HCT116 (cell line): ENCODE results near the gene OR4E2. TPM values are rescaled to one million over a fixed set of nuclear protein-coding genes. Genes with fewer than 3 reads are reported as not detected.

Source experiments
- ATAC-seq: fragments of 200-7000 bp; cut with Tn5 transposase; 2 replicates; pipeline ENCODE4 v1.9.1; 2020; ENCODE audit warnings: mild to moderate bottlenecking, moderate library complexity
- BruUV-seq: library from RNA; stranded (reverse); fragments of 400-500 nt; replicated peaks from 2 replicates; lab custom pipeline; 2021; lab: Mats Ljungman, UMichigan
- CTCF ChIA-PET: fragments of 300-600 bp; sonication (Branson Sonifier 250); formaldehyde crosslinking; loops from one replicate; lab custom pipeline; 2021; ENCODE audit warnings: antibody characterized with exemption; lab: Charles Lee
- POLR2A ChIA-PET: fragments of 300-600, 350-600 bp; sonication (Branson Sonifier 250); formaldehyde crosslinking; loops from one replicate; lab custom pipeline; 2021; ENCODE audit warnings: antibody characterized with exemption; lab: Charles Lee
- RAD21 ChIA-PET, 2 experiments: fragments of 300-600 bp; sonication (Branson Sonifier 250); formaldehyde crosslinking; loops; one replicate each; lab custom pipeline; 2023; ENCODE audit warnings: low total read pairs in 2 of 2; ENCODE audit not compliant: uncharacterized antibody in 2 of 2, unreplicated experiment in 2 of 2, low non-redundant PET in 1 of 2; lab: Charles Lee
- DNase-seq: peaks from one replicate; pipeline ENCODE4 v3.0.0-alpha.2; 2010; ENCODE audit warnings: low read depth, low spot score
- H2AFZ ChIP-seq: fragments of 200-600 bp; shearing (Covaris generic), sonication (generic); 2 replicates; pipeline ENCODE4 v1.6.1; 2017; ENCODE audit warnings: low read depth, mixed run types, mixed read lengths, antibody characterized with exemption, low read length; ENCODE audit not compliant: poor library complexity, severe bottlenecking
- H3K27ac ChIP-seq: 2 replicates; pipeline ENCODE4 v1.5.1; 2012; ENCODE audit warnings: low read depth, low read length
- H3K27me3 ChIP-seq: fragments of 200-600 bp; sonication (generic); 2 replicates; pipeline ENCODE4 v1.6.1; 2016; ENCODE audit warnings: mixed run types, low read length, mixed read lengths; ENCODE audit not compliant: insufficient read depth
- H3K36me3 ChIP-seq, 2 experiments: fragments of 200-500 bp in 1 of 2; fragments of 200-600 bp in 1 of 2; sonication (Bioruptor generic) in 1 of 2; sonication (generic) in 1 of 2; 2 replicates each; pipeline versions ENCODE4 v1.5.1 to v1.6.1; 2014 to 2016; ENCODE audit warnings: low read length in 2 of 2, inconsistent platforms in 1 of 2, mixed read lengths in 1 of 2, mixed run types in 1 of 2; ENCODE audit not compliant: insufficient read depth in 2 of 2, control insufficient read depth in 1 of 2
- H3K4me1 ChIP-seq, 2 experiments: fragments of 200-600 bp in 1 of 2; sonication (generic) in 1 of 2; 2 replicates each; pipeline versions ENCODE4 v1.5.1 to v1.6.1; 2012 to 2017; ENCODE audit warnings: low read length in 2 of 2, inconsistent platforms in 1 of 2, mild to moderate bottlenecking in 1 of 2, mixed read lengths in 1 of 2, mixed run types in 1 of 2, moderate library complexity in 1 of 2; ENCODE audit not compliant: insufficient read depth in 2 of 2, control insufficient read depth in 1 of 2
- H3K4me2 ChIP-seq: fragments of 200-600 bp; sonication (generic); 2 replicates; pipeline ENCODE4 v1.6.1; 2017; ENCODE audit warnings: mixed run types, low read length, mixed read lengths
- H3K4me3 ChIP-seq, 2 experiments: fragments of 200-600 bp in 1 of 2; sonication (generic) in 1 of 2; replicated peaks in 1 of 2; 2 replicates each; pipeline ENCODE4 v1.5.1; 2011 to 2016; ENCODE audit warnings: low read length in 2 of 2, control low read depth in 1 of 2, low read depth in 1 of 2, mild to moderate bottlenecking in 1 of 2, mixed read lengths in 1 of 2, mixed run types in 1 of 2
- H3K79me2 ChIP-seq: fragments of 200-600 bp; sonication (generic); 2 replicates; pipeline ENCODE4 v1.6.1; 2017; ENCODE audit warnings: mild to moderate bottlenecking, mixed run types, low read length, moderate library complexity, mixed read lengths; ENCODE audit not compliant: insufficient read depth
- H3K9ac ChIP-seq: fragments of 200-600 bp; sonication (generic); 2 replicates; pipeline ENCODE4 v1.6.1; 2016; ENCODE audit warnings: low read length, mixed read lengths
- H3K9me2 ChIP-seq: fragments of 200-600 bp; sonication (generic), shearing (Covaris generic); 2 replicates; pipeline ENCODE4 v1.6.1; 2017; ENCODE audit warnings: mixed run types, mild to moderate bottlenecking, moderate library complexity; ENCODE audit not compliant: insufficient read depth
- H3K9me3 ChIP-seq, 2 experiments: fragments of 200-500 bp in 1 of 2; fragments of 200-600 bp in 1 of 2; sonication (Bioruptor generic) in 1 of 2; sonication (generic) in 1 of 2; 2 replicates each; pipeline ENCODE4 v1.6.1; 2014 to 2017; ENCODE audit warnings: low read length in 2 of 2, mixed read lengths in 2 of 2, inconsistent platforms in 1 of 2, low read depth in 1 of 2, mild to moderate bottlenecking in 1 of 2, mixed run types in 1 of 2, moderate library complexity in 1 of 2; ENCODE audit not compliant: control insufficient read depth in 1 of 2, insufficient read depth in 1 of 2
- H4K20me1 ChIP-seq: fragments of 200-600 bp; sonication (generic), shearing (Covaris generic); 2 replicates; pipeline ENCODE4 v1.6.1; 2017; ENCODE audit warnings: mixed run types, mild to moderate bottlenecking, moderate library complexity; ENCODE audit not compliant: insufficient read depth
- CBX3 ChIP-seq: IDR thresholded peaks from 2 replicates; pipeline ENCODE4 v1.6.1; 2012; ENCODE audit warnings: low read depth
- EZH2 ChIP-seq: fragments of 200-600 bp; sonication (generic); IDR thresholded peaks from 2 replicates; pipeline ENCODE4 v1.6.1; 2017; ENCODE audit warnings: antibody characterized with exemption, mixed run types
- EZH2phosphoT487 ChIP-seq: fragments of 200-600 bp; IDR thresholded peaks from 2 replicates; pipeline ENCODE4 v1.6.1; 2018; ENCODE audit warnings: antibody characterized with exemption, borderline replicate concordance
- POLR2A ChIP-seq: IDR thresholded peaks from 2 replicates; pipeline ENCODE4 v1.7.0; 2011; ENCODE audit warnings: borderline replicate concordance; ENCODE audit not compliant: insufficient read depth, insufficient read length; ENCODE audit errors: extremely low read depth
- RAD21 ChIP-seq: IDR thresholded peaks from 2 replicates; pipeline ENCODE4 v1.6.1; 2012; ENCODE audit warnings: low read depth, mild to moderate bottlenecking
- SIN3A ChIP-seq: IDR thresholded peaks from 2 replicates; pipeline ENCODE4 v1.6.1; 2012; ENCODE audit warnings: low read depth
- SP1 ChIP-seq: IDR thresholded peaks from 2 replicates; pipeline ENCODE4 v1.6.1; 2012; ENCODE audit warnings: low read depth
- TCF7L2 ChIP-seq: IDR thresholded peaks from 2 replicates; pipeline ENCODE4 v1.7.0; 2011; ENCODE audit warnings: borderline replicate concordance, inconsistent platforms; ENCODE audit not compliant: insufficient read depth, insufficient read length; ENCODE audit errors: extremely low read depth
- YY1 ChIP-seq: IDR thresholded peaks from 2 replicates; pipeline ENCODE4 v1.6.1; 2011; ENCODE audit warnings: low read length, low read depth, moderate library complexity, mild to moderate bottlenecking; ENCODE audit not compliant: insufficient replicate concordance; ENCODE audit errors: extremely low read depth
- ZNF274 ChIP-seq: fragments of 200-500 bp; sonication (Bioruptor generic); IDR thresholded peaks from 2 replicates; pipeline ENCODE4 v1.6.1; 2014; ENCODE audit warnings: mild to moderate bottlenecking, low read depth, low read length, inconsistent platforms
- intact Hi-C: fragments of 100-400 bp; cut with micrococcal nuclease; formaldehyde crosslinking; loops from 2 replicates; pipeline ENCODE4 v1.10.0; 2022
- total RNA-seq: library from RNA; stranded (reverse); gene quantifications from one replicate; pipeline ENCODE4 v1.2.1, GENCODE V29; 2021; ENCODE audit not compliant: unreplicated experiment
- TF ChIP-seq, protein P1 (sequence below): IDR thresholded peaks from 2 replicates; pipeline ENCODE4 v1.6.1; 2011; ENCODE audit warnings: mild to moderate bottlenecking, low read length, moderate library complexity; ENCODE audit not compliant: insufficient replicate concordance; ENCODE audit errors: extremely low read depth
- TF ChIP-seq, protein P2 (sequence below): IDR thresholded peaks from 2 replicates; pipeline ENCODE4 v1.6.1; 2012
- TF ChIP-seq, protein P3 (sequence below): IDR thresholded peaks from 2 replicates; pipeline ENCODE4 v1.6.1; 2012; ENCODE audit warnings: low read depth
- TF ChIP-seq, protein P4 (sequence below), 3 experiments: fragments of 200-600 bp in 1 of 3; sonication (generic) in 1 of 3; IDR thresholded peaks in 2 of 3; conservative IDR thresholded peaks in 1 of 3; 2 replicates each; pipeline ENCODE4 v1.5.1; 2012 to 2017; ENCODE audit warnings: low read depth in 2 of 3, low read length in 2 of 3, antibody characterized with exemption in 1 of 3, borderline replicate concordance in 1 of 3, control low read depth in 1 of 3, mild to moderate bottlenecking in 1 of 3, mixed read lengths in 1 of 3, mixed run types in 1 of 3, moderate library complexity in 1 of 3; ENCODE audit not compliant: insufficient read depth in 1 of 3

The OR4E2 gene
- total RNA-seq, 1 experiment from 2014 or later = not detected

DNA sequence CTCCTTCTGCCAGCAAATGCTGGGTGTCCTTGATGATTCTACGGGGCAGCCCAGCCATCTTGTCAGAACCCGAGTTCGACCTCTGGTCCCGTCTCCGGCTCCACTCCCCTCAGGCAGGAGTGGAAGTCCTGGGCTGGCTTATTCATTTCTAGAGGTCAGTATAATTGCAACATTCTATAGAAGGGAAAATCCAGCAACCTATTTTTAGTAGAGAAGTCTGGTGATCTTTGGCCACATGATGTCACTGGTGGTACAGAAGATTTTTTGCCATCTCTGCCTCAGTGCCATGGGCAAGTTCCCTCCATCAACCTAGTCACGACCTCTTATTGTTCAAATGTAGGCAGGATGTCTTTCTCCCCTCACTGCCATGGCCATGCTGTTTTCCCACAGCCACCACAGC, 41.3 kb upstream of the OR4E2 start:
- no peaks in the 10 kb centered on the region for H3K79me2 ChIP-seq
- H4K20me1 ChIP-seq = no peaks in the 10 kb centered on the region
- H3K4me3 ChIP-seq = no peak overlapping the region
- H3K36me3 ChIP-seq = no peaks in the 10 kb centered on the region
- ATAC-seq = no peak
- no peak overlapping the region for H2AFZ ChIP-seq
- BruUV-seq = no TSS peak
- intact Hi-C loops = no loop called here
- no peak for DNase-seq
- POLR2A ChIA-PET = no interaction called here
- H3K27me3 ChIP-seq = peaks cover 18% of the 10 kb centered on the region
- no peak overlapping the region for H3K27ac ChIP-seq
- CTCF ChIA-PET = no interaction called here
- RAD21 ChIA-PET = no interaction called here
- H3K4me2 ChIP-seq = no peak overlapping the region
- H3K4me1 ChIP-seq = no peaks in the 10 kb centered on the region
- TF ChIP-seq, protein P1, sequence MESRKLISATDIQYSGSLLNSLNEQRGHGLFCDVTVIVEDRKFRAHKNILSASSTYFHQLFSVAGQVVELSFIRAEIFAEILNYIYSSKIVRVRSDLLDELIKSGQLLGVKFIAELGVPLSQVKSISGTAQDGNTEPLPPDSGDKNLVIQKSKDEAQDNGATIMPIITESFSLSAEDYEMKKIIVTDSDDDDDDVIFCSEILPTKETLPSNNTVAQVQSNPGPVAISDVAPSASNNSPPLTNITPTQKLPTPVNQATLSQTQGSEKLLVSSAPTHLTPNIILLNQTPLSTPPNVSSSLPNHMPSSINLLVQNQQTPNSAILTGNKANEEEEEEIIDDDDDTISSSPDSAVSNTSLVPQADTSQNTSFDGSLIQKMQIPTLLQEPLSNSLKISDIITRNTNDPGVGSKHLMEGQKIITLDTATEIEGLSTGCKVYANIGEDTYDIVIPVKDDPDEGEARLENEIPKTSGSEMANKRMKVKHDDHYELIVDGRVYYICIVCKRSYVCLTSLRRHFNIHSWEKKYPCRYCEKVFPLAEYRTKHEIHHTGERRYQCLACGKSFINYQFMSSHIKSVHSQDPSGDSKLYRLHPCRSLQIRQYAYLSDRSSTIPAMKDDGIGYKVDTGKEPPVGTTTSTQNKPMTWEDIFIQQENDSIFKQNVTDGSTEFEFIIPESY = no peak
- TF ChIP-seq POLR2A (no peak), SIN3A (no peak), EZH2phosphoT487 (no peak), ZNF274 (no peak), EZH2 (no peak), RAD21 (no peak), SP1 (no peak), TCF7L2 (no peak), CBX3 (no peak), YY1 (no peak)
- TF ChIP-seq, protein P2, sequence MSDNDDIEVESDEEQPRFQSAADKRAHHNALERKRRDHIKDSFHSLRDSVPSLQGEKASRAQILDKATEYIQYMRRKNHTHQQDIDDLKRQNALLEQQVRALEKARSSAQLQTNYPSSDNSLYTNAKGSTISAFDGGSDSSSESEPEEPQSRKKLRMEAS = no peak
- TF ChIP-seq, protein P3, sequence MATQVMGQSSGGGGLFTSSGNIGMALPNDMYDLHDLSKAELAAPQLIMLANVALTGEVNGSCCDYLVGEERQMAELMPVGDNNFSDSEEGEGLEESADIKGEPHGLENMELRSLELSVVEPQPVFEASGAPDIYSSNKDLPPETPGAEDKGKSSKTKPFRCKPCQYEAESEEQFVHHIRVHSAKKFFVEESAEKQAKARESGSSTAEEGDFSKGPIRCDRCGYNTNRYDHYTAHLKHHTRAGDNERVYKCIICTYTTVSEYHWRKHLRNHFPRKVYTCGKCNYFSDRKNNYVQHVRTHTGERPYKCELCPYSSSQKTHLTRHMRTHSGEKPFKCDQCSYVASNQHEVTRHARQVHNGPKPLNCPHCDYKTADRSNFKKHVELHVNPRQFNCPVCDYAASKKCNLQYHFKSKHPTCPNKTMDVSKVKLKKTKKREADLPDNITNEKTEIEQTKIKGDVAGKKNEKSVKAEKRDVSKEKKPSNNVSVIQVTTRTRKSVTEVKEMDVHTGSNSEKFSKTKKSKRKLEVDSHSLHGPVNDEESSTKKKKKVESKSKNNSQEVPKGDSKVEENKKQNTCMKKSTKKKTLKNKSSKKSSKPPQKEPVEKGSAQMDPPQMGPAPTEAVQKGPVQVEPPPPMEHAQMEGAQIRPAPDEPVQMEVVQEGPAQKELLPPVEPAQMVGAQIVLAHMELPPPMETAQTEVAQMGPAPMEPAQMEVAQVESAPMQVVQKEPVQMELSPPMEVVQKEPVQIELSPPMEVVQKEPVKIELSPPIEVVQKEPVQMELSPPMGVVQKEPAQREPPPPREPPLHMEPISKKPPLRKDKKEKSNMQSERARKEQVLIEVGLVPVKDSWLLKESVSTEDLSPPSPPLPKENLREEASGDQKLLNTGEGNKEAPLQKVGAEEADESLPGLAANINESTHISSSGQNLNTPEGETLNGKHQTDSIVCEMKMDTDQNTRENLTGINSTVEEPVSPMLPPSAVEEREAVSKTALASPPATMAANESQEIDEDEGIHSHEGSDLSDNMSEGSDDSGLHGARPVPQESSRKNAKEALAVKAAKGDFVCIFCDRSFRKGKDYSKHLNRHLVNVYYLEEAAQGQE = no peak
- TF ChIP-seq, protein P4, sequence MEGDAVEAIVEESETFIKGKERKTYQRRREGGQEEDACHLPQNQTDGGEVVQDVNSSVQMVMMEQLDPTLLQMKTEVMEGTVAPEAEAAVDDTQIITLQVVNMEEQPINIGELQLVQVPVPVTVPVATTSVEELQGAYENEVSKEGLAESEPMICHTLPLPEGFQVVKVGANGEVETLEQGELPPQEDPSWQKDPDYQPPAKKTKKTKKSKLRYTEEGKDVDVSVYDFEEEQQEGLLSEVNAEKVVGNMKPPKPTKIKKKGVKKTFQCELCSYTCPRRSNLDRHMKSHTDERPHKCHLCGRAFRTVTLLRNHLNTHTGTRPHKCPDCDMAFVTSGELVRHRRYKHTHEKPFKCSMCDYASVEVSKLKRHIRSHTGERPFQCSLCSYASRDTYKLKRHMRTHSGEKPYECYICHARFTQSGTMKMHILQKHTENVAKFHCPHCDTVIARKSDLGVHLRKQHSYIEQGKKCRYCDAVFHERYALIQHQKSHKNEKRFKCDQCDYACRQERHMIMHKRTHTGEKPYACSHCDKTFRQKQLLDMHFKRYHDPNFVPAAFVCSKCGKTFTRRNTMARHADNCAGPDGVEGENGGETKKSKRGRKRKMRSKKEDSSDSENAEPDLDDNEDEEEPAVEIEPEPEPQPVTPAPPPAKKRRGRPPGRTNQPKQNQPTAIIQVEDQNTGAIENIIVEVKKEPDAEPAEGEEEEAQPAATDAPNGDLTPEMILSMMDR (IDR thresholded peaks at IDR 0.05 in 2 of 3, conservative IDR thresholded peaks at IDR 0.05 in 1 of 3; ENCODE audit: borderline replicate concordance in 1 of 3, insufficient read depth in 1 of 3, low read depth in 2 of 3, low read length in 2 of 3) = no peak
- H3K9me3 ChIP-seq = no peaks in the 10 kb centered on the region
- H3K9ac ChIP-seq = no peak overlapping the region
- H3K9me2 ChIP-seq = no peaks in the 10 kb centered on the region
